Panc1 (cell line): ENCODE results near the gene CROCC.
"Not testable (repeated sequence)": the region's sequence is repeated elsewhere in the genome, so short reads cannot be mapped to it uniquely, and the experiment has no call there.

ENCODE experiments used
- POLR2AphosphoS5 ChIP-seq: IDR thresholded peaks from 2 replicates; pipeline ENCODE4 v1.6.1; 2012; ENCODE audit warnings: mild to moderate bottlenecking, low read depth, low read length, moderate library complexity
- TCF7L2 ChIP-seq: IDR thresholded peaks from 2 replicates; pipeline ENCODE4 v1.6.1; 2011; ENCODE audit warnings: mild to moderate bottlenecking, low read depth, low read length, inconsistent platforms
- TF ChIP-seq, protein P1 (sequence below): fragments of 450-650 bp; IDR thresholded peaks from 2 replicates; pipeline ENCODE4 v1.5.1; 2017; ENCODE audit warnings: mild to moderate bottlenecking
- TF ChIP-seq, protein P2 (sequence below), 2 experiments: IDR thresholded peaks; 2 replicates each; pipeline ENCODE4 v1.6.1; 2011 to 2012; ENCODE audit warnings: low read depth in 2 of 2, control low read depth in 1 of 2, low read length in 1 of 2, mild to moderate bottlenecking in 1 of 2, moderate library complexity in 1 of 2; ENCODE audit not compliant: insufficient read depth in 1 of 2

DNA sequence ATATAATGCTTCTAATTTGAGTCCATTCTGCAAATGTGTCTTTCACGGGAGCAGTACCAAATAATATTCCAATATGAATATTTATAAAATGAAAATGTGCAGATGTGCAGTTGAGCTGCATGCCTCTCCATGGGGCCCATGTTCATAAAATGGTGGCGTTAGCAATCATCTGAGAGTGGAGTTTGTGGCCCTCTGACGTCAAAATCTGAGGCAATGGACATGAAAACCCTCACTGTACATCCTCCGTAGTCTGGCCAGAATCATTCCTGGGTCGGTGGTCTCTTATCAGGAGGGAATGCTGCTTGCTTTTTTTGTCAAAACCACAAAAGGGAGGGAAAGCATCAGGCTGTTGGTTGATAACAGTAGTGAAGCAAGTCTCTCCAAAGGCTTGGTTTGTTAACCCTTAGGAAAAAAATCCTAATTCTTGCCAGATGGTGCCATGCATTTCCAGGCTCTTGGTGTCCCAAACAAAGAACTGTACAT, 31.2 kb upstream of the CROCC start:
- TF ChIP-seq, protein P1, sequence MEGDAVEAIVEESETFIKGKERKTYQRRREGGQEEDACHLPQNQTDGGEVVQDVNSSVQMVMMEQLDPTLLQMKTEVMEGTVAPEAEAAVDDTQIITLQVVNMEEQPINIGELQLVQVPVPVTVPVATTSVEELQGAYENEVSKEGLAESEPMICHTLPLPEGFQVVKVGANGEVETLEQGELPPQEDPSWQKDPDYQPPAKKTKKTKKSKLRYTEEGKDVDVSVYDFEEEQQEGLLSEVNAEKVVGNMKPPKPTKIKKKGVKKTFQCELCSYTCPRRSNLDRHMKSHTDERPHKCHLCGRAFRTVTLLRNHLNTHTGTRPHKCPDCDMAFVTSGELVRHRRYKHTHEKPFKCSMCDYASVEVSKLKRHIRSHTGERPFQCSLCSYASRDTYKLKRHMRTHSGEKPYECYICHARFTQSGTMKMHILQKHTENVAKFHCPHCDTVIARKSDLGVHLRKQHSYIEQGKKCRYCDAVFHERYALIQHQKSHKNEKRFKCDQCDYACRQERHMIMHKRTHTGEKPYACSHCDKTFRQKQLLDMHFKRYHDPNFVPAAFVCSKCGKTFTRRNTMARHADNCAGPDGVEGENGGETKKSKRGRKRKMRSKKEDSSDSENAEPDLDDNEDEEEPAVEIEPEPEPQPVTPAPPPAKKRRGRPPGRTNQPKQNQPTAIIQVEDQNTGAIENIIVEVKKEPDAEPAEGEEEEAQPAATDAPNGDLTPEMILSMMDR, result not testable (repeated sequence)
- not testable (repeated sequence) for TF ChIP-seq POLR2AphosphoS5, TCF7L2
- TF ChIP-seq, protein P2, sequence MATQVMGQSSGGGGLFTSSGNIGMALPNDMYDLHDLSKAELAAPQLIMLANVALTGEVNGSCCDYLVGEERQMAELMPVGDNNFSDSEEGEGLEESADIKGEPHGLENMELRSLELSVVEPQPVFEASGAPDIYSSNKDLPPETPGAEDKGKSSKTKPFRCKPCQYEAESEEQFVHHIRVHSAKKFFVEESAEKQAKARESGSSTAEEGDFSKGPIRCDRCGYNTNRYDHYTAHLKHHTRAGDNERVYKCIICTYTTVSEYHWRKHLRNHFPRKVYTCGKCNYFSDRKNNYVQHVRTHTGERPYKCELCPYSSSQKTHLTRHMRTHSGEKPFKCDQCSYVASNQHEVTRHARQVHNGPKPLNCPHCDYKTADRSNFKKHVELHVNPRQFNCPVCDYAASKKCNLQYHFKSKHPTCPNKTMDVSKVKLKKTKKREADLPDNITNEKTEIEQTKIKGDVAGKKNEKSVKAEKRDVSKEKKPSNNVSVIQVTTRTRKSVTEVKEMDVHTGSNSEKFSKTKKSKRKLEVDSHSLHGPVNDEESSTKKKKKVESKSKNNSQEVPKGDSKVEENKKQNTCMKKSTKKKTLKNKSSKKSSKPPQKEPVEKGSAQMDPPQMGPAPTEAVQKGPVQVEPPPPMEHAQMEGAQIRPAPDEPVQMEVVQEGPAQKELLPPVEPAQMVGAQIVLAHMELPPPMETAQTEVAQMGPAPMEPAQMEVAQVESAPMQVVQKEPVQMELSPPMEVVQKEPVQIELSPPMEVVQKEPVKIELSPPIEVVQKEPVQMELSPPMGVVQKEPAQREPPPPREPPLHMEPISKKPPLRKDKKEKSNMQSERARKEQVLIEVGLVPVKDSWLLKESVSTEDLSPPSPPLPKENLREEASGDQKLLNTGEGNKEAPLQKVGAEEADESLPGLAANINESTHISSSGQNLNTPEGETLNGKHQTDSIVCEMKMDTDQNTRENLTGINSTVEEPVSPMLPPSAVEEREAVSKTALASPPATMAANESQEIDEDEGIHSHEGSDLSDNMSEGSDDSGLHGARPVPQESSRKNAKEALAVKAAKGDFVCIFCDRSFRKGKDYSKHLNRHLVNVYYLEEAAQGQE (IDR thresholded peaks at IDR 0.05; ENCODE audit: insufficient read depth in 1 of 2, low read depth in 2 of 2, low read length in 1 of 2), result not testable (repeated sequence)
